ENCODE data around the gene BCO1. TPM values are rescaled to one million over a fixed set of nuclear protein-coding genes. Genes with fewer than 3 reads are reported as not detected.

The BCO1 gene
- polyA plus RNA-seq, 5 donors = 0.40 to 0.84 (median 0.58) TPM

DNA sequence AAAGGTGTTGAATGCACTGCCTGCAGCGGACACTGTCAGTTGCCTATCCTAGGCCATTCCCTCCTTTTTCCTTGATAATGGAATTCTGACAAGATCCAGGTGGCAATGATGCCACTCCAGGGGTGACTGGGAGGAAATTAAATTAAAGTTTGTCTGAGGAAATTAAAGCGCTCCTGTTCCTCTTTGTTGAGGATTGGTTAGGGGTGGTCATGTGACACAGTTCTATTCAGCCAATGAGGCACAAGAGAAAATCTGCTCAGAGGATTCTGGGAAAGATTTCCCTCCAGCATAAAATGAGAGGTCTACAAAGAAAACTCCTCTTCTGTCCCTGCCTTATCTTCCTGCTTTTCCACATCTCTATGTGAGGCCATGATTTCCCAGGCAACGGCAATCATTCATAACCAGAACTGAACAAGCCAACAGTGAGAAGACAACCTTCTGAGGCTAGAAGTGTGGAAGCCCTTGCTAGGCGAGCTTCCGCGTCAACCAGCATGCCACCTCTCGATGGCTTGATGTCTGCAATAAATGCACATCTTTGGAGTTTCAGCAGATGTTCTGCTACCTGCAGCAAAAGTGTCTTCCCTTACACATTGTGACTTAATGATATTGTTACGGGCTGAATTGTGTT is 5.6 kb upstream of the BCO1 start:
- DNase-seq = no peak

DNA sequence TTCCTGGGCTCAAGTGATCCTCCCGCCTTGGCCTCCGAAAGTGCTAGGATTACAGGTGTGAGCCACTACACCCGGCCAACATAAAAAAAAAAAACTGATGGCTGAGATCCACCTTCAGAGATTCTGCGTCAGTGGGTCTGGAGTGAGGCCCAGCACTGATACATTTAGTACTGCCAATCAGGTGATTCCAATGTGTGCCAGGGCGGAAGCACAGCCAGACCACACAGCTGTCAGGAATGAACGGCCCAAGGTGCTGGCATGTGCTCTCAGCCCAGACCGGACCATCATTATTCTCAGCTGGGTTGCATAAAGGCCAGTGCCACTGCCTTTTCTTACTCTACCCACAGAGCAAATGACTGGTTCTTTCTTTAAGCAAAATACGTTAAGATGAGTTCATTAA is 1.2 kb upstream of the BCO1 start:
- no peak for DNase-seq

DNA sequence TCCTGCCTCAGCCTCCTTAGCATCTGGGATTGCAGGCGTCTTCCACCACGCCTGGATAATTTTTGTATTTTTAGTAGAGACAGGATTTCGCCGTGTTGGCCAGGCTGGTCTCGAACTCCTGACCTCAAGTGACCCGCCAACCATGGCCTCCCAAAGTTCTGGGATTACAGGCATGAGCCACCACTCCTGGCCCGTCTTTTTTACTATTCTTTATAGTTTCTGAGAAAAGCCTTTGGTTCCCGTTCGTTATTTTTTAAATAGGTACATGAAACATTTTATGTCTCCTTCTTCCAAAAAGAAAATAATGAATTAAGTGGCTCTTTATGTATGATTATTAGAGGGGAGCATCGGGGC is 570 bp upstream of the BCO1 start:
- no peak for DNase-seq

DNA sequence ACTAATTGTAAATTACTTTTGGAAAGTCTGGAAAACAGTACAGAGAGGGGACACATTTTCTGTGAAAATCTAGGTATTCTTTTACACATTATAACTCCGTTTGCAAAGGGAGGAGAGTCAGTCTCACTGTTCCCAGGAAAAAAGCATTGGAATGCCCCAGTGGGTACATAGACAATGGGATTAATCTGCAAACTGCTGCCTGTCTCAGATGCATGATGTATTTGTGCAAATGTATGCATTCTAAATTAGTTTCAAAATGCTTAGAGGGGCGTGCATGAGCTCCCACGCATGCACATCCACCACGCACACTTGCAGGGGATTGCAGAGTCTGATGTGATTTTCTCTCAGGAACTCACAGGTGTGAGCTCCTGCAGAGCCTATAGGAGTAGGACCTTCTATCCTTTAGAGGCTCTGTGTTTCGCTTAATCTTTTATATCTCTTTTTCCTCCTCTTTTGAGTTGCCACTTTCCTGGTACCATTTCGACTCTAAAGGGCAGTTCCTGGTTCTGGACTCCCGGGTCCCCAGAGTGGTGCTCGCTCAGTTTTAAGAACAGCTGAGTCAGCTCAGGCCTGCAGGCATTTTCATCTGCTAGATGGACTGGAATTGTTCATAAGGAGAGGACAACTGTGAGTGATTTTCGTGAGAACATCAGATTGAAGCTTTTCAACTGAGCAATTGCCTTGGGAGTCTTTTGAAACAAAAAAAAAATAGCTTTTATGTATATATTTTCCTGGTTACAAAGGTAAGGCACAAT is 1.1 kb downstream of the BCO1 start:
- DNase-seq = no peak

- no peak for DNase-seq
These were observed 3.2 kb downstream of the BCO1 start for GRCh38 chr16:81241706-81242105.

GRCh38 chr16:81242977-81243618 is 4.6 kb downstream of the BCO1 start:
- no peak for DNase-seq

DNA sequence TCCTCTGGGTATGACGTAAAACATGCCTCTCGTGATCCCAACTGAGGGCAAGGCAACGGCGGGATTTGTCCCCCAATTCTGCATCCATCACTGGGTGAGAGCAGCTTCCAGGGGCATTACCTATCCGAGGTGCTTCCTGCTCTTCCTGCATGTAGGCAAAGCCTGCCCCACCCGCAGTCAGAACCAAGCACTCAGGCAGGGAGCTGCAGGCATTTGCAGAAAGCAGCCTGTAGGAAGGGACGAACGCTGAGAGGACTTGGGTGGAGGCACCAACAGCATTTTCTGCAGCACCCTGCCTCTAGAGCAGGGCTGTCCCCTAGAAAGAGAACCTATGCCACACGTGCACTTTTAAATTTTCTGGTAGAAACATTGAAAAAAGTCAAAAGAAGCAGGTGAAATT is 5.5 kb downstream of the BCO1 start:
- DNase-seq = no peak

DNA sequence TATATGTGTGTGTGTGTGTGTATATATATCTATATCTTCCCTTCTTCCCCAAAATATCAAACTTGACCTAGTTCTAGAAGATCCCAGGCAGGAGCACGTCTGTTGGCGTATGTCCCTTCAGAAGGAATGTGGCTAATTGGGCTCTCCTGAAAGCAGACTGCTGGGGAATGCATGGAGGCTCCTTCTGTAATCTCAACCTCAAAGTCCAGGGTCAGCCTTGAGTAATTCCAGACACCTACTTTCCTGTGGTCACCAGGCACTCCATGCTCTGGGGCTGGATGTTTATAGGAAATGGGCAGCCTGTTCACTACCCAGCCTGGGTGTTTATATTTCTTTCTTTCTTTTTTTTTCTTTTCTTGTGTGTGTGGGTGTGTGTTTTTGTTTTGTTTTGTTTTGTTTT is 13.4 kb downstream of the BCO1 start:
- DNase-seq = no peak

DNA sequence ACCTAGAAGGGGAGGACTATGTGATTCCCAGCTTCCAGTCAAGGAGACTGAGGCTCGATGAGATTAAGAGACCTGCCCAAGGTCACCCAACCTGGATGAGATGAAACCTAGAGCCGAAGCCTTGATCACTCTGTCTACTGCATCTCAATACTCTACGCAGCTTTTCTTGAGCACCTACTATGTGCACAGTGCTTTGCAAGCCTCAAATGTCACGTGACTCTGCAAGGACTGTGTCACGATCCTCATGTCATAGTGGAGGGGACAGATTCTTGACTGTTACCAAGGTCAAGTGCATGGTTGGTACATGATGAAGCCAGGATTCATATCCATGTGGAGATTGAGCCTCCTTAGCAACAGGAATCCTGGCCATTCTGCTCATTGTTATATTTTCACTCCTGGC is 14.7 kb downstream of the BCO1 start:
- no peak for DNase-seq

- DNase-seq = no peak
These were observed 16.5 kb downstream of the BCO1 start for GRCh38 chr16:81254922-81255526.

- no peak for DNase-seq
These were observed 21.4 kb downstream of the BCO1 start for GRCh38 chr16:81259916-81260315.

GRCh38 chr16:81261049-81261648 is 22.7 kb downstream of the BCO1 start:
- no peak for DNase-seq

DNA sequence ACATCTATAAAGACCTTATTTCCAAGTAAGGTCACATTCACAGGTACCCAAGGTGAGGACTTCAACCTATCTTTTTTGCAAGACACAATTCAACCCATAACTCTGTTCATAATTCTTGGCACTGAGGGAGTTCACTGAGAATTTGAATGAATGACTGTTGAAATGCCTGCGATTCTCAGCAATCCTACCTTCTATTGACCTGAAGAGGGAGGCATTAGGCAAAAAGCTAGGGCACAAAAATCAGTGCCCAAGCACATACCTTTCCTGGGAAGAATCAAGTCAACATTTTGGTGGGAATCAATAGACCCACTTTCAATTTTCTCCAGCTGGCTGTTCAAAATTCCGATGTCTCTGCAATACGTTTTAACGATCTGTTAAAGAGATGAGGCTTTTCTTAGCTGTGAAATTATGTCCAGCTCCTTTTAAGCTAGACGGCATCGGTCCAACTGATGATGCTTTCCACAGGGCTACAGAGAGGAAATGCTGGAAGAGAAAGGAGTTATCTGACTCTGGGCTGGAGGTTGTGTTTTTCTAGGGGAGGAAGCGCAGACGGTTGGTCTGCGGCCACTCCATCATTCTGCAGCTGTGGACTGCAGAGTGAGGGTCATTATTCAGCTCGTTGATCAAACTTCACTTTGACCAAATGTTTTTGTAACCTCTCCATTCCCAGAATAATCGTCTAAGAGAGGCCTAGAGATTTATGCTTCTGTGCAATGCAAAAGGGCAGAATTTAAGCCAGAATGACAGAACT is 25.2 kb downstream of the BCO1 start:
- DNase-seq = peak; percentile 89 to 92

- DNase-seq = no peak
These were observed 25.9 kb downstream of the BCO1 start for GRCh38 chr16:81264386-81264785.

DNA sequence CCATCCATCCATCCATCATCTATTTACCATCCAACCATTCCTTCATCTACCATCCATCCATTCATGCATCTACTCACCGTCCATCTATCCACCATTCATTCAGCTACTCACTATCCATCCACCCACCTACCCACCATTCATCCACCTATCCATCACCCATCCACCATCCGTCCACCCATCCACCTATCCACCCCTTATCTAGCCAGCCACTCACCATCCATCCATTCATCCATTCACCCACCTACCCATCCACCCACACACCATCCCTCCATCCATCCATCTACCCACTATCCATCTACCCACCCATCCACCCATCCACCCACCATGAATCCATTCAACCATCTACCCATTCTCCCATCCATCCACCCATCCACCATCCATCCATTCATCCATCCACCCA is 26.6 kb downstream of the BCO1 start:
- DNase-seq = no peak

DNA sequence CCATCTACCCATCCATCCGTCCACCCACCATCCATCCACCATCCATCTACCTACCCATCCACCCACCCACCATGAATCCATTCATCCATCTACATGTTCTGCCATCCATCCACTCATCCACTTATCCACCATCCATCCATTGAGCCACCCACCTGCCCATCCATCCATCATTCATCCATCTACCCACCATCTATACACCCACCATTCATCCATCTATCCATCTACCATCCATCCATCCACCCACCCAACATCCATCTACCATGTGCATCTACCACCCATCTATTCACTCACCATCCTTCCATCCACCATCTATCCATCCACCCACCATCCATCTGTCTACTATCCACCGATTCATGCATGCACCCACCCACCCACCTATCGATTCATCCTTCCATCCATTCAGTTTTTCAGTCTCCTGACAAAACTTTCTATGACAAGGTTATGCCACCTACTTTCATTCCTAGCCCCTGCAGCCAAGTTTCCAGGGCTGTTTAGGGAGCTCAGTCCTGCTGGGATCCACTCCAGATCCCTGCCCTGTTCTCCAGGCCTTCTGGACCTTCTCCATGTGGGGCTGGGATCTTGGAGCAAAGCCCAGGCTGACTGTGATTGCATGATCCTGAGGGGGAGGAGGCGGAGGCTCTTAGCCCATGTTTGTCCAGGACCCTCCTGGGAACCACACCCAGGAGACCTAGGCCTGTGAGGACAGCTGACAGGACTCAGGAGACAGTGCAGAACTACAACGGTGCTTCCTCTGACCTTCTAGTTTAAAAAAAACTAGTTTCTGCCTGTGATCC is 27.4 kb downstream of the BCO1 start:
- DNase-seq = peak; percentile 79 to 87

GRCh38 chr16:81266680-81267095 is 28.2 kb downstream of the BCO1 start:
- no peak for DNase-seq

- DNase-seq = no peak
These were observed 30.0 kb downstream of the BCO1 start for GRCh38 chr16:81268509-81268908.

DNA sequence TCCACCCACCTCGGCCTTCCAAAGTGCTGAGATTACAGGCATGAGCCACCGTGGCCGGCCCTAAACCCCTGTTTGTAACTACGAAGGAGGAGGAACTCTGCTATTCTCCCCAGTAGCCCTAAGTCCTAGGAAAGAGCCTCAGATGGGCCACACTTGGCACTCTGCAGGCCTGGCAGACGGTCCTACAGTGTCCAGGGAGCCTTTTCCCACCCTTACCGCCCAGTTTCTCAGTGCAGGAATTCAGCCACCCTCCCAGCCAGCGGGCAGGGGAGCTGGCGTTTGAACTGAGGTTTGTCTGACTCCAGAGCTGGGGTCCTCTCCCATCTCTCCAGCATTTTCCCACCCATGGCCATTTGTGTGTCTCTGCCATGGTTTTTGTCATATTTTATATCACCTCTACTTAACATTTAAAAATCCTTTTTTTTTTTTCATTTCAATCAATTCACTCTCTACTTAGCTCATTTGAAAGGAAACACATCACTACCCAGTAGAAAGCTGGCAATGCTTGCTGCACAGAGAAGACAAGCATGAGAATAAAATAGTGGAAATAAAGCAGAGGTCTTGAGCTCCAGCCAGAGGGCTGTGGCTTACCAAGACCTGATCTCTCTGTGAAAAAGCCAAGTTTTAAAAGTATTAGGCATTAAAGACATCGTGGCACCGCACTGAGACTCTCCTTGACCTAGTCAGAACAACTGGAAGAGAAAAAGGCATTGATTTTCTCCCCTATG is 34.9 kb downstream of the BCO1 start:
- no peak for DNase-seq

GRCh38 chr16:81275064-81275532 is 36.6 kb downstream of the BCO1 start:
- no peak for DNase-seq

All from right lung (tissue), 5 donors.